GM19455 (cell line): ENCODE measurements around the gene LDB3.

ENCODE experiments used
- ATAC-seq: cut with Tn5 transposase; IDR thresholded peaks from one replicate; pipeline ENCODE4 v1.9.1; 2021; ENCODE audit not compliant: unreplicated experiment

LDB3 gene

GRCh38 chr10:86650151-86650550 is 18.2 kb upstream of the LDB3 start:
- no peak for ATAC-seq

GRCh38 chr10:86651021-86651471 is 17.3 kb upstream of the LDB3 start:
- ATAC-seq = no peak

- no peak for ATAC-seq
Measured at GRCh38 chr10:86651631-86652331, 16.5 kb upstream of the LDB3 start.

GRCh38 chr10:86652361-86653202 is 15.7 kb upstream of the LDB3 start:
- no peak for ATAC-seq

GRCh38 chr10:86653379-86653778 is 14.9 kb upstream of the LDB3 start:
- ATAC-seq = no peak

GRCh38 chr10:86653987-86654386 is 14.3 kb upstream of the LDB3 start:
- no peak for ATAC-seq

- no peak for ATAC-seq
Measured at GRCh38 chr10:86654411-86655172, 13.7 kb upstream of the LDB3 start, which contains the start of gene OPN4. Gene OPN4, plus strand, starts transcription at chr10:86654547. Its CDS starts 237 bp downstream, at chr10:86654784.

GRCh38 chr10:86655173-86655540 is 13.2 kb upstream of the LDB3 start:
- no peak for ATAC-seq

- no peak for ATAC-seq
Measured at GRCh38 chr10:86655596-86655995, 12.7 kb upstream of the LDB3 start.

GRCh38 chr10:86657011-86657395 is 11.3 kb upstream of the LDB3 start:
- ATAC-seq = no peak

- no peak for ATAC-seq
Measured at GRCh38 chr10:86657396-86658011, 10.8 kb upstream of the LDB3 start.

GRCh38 chr10:86658261-86658741 is 10.0 kb upstream of the LDB3 start:
- ATAC-seq = no peak

- no peak for ATAC-seq
Measured at GRCh38 chr10:86658751-86659150, 9.6 kb upstream of the LDB3 start.

- no peak for ATAC-seq
Measured at GRCh38 chr10:86659161-86659691, 9.1 kb upstream of the LDB3 start.

GRCh38 chr10:86659721-86660453 is 8.4 kb upstream of the LDB3 start:
- ATAC-seq = no peak

GRCh38 chr10:86661161-86662025 is 6.9 kb upstream of the LDB3 start:
- ATAC-seq = no peak

- no peak for ATAC-seq
Measured at GRCh38 chr10:86662186-86663045, 5.9 kb upstream of the LDB3 start.

GRCh38 chr10:86663046-86663345 is 5.3 kb upstream of the LDB3 start:
- no peak for ATAC-seq
